ENCODE measurements around the gene ALKBH1.
"Not testable (repeated sequence)": the region's sequence is repeated elsewhere in the genome, so short reads cannot be mapped to it uniquely, and the experiment has no call there.

ALKBH1 gene

GRCh38 chr14:77638771-77639171 lies 69.1 kb downstream of the ALKBH1 start:
- in situ Hi-C loops (cut with HindIII; ENCODE audit: low pct_ligation_motif_present, low pct_unique_long_range_greater_than_20kb, low sequenced_read_pairs): no loop called here
- DNase-seq: no peak

- DNase-seq; in situ Hi-C loops (cut with HindIII; ENCODE audit: low pct_ligation_motif_present, low pct_unique_long_range_greater_than_20kb, low sequenced_read_pairs): not testable (repeated sequence)
Observed at GRCh38 chr14:77635869-77636268, 72.0 kb downstream of the ALKBH1 start.

- in situ Hi-C loops (cut with HindIII; ENCODE audit: low pct_ligation_motif_present, low pct_unique_long_range_greater_than_20kb, low sequenced_read_pairs); DNase-seq: not testable (repeated sequence)
Observed at GRCh38 chr14:77635466-77635865, 72.4 kb downstream of the ALKBH1 start.

- DNase-seq: no peak
- in situ Hi-C loops (cut with HindIII; ENCODE audit: low pct_ligation_motif_present, low pct_unique_long_range_greater_than_20kb, low sequenced_read_pairs): no loop called here
Observed at GRCh38 chr14:77630111-77630510, 77.7 kb downstream of the ALKBH1 start.

- no peak for DNase-seq
- in situ Hi-C loops (cut with HindIII; ENCODE audit: low pct_ligation_motif_present, low pct_unique_long_range_greater_than_20kb, low sequenced_read_pairs): no loop called here
Observed at GRCh38 chr14:77625360-77625759, 82.5 kb downstream of the ALKBH1 start.

- in situ Hi-C loops (cut with HindIII; ENCODE audit: low pct_ligation_motif_present, low pct_unique_long_range_greater_than_20kb, low sequenced_read_pairs): no loop called here
- no peak for DNase-seq
Observed at GRCh38 chr14:77623201-77623600, 84.6 kb downstream of the ALKBH1 start.
